GM12864 (cell line): ENCODE data around the gene CDK5RAP2.

Experiments
- DNase-seq: peaks from one replicate; pipeline ENCODE4 v3.0.0-alpha.2; 2011; ENCODE audit warnings: low read depth
- H3K4me3 ChIP-seq: 2 replicates; pipeline ENCODE4 v1.5.1; 2011; ENCODE audit warnings: mild to moderate bottlenecking, low read depth, low read length, control low read depth
- TF ChIP-seq, protein P1 (sequence below): IDR thresholded peaks from 2 replicates; pipeline ENCODE4 v1.5.1; 2011; ENCODE audit warnings: low read depth, mild to moderate bottlenecking, moderate library complexity, low read length, control low read depth, inconsistent platforms; ENCODE audit errors: missing control alignments

Gene CDK5RAP2

DNA sequence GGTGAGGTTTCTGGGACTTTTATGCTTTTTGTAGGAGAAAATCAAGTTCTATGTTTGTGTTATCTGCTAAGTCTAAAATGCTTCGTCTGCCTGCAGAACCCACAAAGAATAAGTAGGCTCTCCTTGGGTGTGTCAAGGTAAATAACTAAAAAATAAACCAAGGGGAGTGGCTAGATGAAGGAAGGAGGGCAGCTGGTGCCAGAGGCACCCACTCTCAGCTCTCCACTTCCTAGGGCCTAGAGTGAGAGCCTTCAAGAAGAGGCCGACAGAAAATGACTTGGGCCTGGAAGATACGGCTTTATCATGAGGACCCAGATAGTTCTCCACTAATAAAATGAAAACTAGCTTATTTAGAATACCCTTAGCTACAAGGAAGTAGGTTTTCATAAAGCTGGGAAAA lies 147.4 kb downstream of the CDK5RAP2 start:
- no peak for DNase-seq
- TF ChIP-seq, protein P1, sequence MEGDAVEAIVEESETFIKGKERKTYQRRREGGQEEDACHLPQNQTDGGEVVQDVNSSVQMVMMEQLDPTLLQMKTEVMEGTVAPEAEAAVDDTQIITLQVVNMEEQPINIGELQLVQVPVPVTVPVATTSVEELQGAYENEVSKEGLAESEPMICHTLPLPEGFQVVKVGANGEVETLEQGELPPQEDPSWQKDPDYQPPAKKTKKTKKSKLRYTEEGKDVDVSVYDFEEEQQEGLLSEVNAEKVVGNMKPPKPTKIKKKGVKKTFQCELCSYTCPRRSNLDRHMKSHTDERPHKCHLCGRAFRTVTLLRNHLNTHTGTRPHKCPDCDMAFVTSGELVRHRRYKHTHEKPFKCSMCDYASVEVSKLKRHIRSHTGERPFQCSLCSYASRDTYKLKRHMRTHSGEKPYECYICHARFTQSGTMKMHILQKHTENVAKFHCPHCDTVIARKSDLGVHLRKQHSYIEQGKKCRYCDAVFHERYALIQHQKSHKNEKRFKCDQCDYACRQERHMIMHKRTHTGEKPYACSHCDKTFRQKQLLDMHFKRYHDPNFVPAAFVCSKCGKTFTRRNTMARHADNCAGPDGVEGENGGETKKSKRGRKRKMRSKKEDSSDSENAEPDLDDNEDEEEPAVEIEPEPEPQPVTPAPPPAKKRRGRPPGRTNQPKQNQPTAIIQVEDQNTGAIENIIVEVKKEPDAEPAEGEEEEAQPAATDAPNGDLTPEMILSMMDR: no peak
- no peak overlapping the region for H3K4me3 ChIP-seq

GRCh38 chr9:120431268-120431667 lies 148.7 kb downstream of the CDK5RAP2 start:
- DNase-seq: no peak
- H3K4me3 ChIP-seq: no peak overlapping the region
- TF ChIP-seq, protein P1: no peak

GRCh38 chr9:120424248-120424647 lies 155.7 kb downstream of the CDK5RAP2 start:
- DNase-seq: no peak
- no peak overlapping the region for H3K4me3 ChIP-seq
- TF ChIP-seq, protein P1: no peak

DNA sequence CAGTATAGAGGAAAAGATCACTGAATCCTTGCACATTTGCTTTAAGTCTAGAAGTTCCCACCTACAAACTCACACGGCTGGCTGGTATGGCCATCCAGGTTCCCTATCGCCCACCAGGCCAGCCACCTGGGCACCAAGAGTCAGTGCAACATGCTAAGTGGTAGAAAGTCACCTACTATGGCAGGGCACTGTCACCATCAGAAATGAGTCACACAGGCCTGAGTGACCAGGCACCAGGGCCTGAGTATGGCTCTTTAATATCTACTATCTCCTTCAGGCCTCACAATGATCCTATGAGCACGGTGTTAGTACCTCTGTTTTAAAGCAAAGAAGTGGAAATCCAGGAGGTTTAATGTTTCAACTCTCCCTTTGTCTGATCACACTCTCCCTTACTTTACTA lies 156.2 kb downstream of the CDK5RAP2 start:
- TF ChIP-seq, protein P1: no peak
- H3K4me3 ChIP-seq: no peak overlapping the region
- DNase-seq: no peak

DNA sequence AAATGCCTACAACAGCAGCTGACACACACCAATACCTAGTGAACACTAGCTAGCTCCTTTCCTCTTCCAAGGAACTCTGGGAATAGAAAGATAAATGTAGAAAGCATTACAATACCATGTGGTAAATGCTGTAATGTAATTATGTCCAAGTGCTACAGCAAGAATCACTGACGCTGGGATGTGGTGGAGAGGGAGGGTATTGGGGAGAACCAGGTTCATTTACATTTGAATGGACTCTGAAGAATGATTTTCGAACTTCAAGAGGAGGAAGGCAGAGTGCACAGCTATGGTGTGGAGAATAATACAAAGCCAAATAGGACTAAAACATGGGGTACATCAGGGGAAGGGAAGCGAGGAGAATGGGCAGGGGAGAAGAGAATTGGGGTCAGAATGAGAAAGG lies 158.0 kb downstream of the CDK5RAP2 start:
- DNase-seq: no peak
- H3K4me3 ChIP-seq: no peak overlapping the region
- TF ChIP-seq, protein P1: no peak

DNA sequence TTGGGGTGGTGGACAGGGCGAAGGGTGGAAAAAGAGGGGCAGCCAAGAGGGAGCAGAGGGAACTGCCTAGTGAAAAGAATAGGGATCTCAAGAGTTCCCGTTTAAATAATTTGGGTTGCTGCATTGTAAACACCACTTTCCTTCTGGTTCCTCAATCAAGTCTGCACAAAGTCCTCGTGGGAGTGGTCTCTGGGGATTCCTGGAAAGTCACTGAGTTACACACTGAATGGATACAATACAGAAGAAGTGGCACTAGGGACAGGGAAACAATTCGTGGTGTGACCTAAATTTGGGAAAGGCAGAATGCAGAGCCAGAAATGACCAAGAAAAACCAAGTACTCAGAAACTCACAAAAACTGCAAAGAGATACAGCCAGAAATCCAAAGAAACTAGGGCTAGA lies 161.7 kb downstream of the CDK5RAP2 start:
- H3K4me3 ChIP-seq: no peak overlapping the region
- no peak for DNase-seq
- TF ChIP-seq, protein P1: no peak

- TF ChIP-seq, protein P1: no peak
- no peak overlapping the region for H3K4me3 ChIP-seq
- DNase-seq: no peak
These were observed 163.1 kb downstream of the CDK5RAP2 start for GRCh38 chr9:120416781-120417427.
